Measurements from ENCODE around the gene SOWAHB. TPM values are rescaled to one million over a fixed set of nuclear protein-coding genes. Genes with fewer than 3 reads are reported as not detected.
"Not testable (repeated sequence)": the region's sequence is repeated elsewhere in the genome, so short reads cannot be mapped to it uniquely, and the experiment has no call there.

Gene SOWAHB
- total RNA-seq, 1 donor: not detected

GRCh38 chr4:76895619-76896018, 2.3 kb downstream of the SOWAHB start:
- no peak for DNase-seq (ENCODE audit: low read depth in 2 of 3, low spot score in 2 of 3)

GRCh38 chr4:76894537-76895255, 3.2 kb downstream of the SOWAHB start:
- DNase-seq (ENCODE audit: low read depth in 2 of 3, low spot score in 2 of 3): no peak

DNA sequence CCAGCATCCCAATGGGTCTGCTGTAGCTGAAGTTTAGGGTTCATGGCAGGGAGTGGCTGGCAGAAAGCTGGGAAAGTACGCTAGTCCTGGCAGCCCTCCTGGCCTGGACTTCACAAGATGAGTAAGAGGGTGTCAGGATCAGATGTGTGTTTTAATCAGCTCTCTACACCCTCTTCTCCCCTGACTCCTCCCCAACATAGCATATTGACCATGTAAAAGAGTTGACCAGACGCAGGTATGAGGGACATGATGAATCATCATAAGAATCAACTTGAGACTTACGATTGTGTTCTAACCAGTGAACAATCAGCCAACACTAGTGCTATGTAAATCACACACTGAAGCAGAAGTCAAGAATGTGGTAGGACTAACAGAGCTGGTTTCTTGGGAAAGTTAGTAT, 5.3 kb downstream of the SOWAHB start:
- no peak for DNase-seq (ENCODE audit: low read depth in 2 of 3, low spot score in 2 of 3)

DNA sequence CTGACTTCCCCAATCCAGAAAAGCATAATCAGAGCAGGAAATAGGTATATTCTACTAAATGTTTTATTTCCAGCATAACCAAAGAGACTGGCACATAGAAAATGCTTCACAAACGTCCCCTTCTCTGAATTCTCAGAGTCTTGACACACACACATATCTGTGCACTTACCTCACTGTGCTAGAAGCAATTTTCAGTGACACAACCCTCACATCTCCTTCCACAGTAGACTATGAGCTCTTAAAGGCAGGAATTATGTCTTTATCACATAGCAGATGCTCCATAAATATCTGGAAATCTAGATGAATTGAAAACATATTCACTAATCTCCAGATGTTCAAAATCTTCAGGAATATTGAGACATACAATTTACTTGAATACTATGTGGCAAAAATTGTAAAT, 5.9 kb downstream of the SOWAHB start:
- no peak for DNase-seq (ENCODE audit: low read depth in 2 of 3, low spot score in 2 of 3)

DNA sequence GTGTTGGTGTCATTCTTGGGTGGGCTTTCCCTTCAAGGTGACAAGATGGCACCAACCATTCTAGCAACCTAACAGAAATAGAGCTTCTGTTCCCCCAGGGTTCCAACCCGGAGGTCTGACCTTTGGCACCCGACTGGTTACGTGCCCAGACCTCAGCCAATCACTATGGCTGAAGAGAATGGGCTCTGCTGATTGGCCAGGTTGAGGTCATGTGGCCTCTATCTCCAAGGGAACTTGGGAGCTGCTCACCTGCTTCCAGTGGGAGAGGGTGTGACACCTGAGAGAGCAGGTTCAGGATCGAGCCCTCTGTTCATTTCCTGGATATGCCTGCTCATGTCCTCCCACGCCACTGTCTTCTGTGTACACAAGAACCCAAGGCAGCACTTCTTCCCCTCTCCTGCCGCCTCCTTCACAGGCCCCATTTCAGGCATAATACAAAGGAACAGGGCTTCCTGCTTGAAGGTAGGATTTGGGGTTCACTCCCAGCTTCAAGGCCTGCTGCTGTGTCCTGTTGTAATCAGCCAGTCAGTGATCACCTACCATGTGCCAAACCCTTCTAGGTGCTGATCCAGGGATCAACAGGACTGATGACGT, 11.0 kb downstream of the SOWAHB start:
- DNase-seq (ENCODE audit: low read depth in 2 of 3, low spot score in 2 of 3): no peak

DNA sequence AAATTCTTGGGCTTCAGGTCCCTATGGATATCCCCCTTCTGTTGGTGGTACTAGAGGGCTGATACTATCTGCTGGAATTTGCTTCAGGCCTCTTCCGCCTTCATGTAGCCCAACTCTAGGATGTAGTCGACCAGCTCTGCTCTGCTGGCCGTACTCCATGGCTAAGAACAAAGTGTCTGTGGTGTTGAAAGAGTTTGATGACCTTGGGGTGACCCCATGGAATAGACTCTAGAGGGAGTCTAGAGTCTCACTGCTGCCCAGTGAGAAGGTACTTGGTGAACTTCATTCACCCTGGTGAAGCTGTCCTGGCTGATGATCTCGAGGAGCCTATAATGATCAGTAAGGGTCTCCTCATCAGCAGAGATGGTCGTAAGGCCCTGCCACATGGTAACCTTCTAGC, 11.7 kb downstream of the SOWAHB start:
- no peak for DNase-seq (ENCODE audit: low read depth in 2 of 3, low spot score in 2 of 3)

- DNase-seq (ENCODE audit: low read depth in 2 of 3, low spot score in 2 of 3): no peak
Measured at GRCh38 chr4:76883147-76883546, 14.8 kb downstream of the SOWAHB start.

DNA sequence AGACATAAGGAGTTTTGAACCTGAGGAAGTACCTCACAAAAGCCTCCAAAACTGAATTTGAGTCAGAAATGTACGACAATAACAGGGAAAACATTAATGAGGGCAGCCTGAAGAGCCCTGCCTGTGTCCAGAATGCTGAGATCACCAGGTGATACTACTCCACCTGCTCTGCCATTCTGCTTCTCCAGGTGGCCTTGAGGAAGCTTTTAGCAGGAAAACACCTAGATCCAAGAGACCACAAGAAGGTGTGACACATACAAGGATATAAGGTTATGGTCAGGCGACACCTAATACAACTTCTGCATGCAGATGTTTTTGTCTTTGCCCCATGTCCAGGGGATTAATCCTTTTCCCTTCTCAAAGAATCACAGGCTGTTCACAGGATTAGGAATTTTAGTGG, 15.3 kb downstream of the SOWAHB start:
- DNase-seq (ENCODE audit: low read depth in 2 of 3, low spot score in 2 of 3): no peak

- DNase-seq (ENCODE audit: low read depth in 2 of 3, low spot score in 2 of 3): no peak
Measured at GRCh38 chr4:76881375-76881774, 16.6 kb downstream of the SOWAHB start.

DNA sequence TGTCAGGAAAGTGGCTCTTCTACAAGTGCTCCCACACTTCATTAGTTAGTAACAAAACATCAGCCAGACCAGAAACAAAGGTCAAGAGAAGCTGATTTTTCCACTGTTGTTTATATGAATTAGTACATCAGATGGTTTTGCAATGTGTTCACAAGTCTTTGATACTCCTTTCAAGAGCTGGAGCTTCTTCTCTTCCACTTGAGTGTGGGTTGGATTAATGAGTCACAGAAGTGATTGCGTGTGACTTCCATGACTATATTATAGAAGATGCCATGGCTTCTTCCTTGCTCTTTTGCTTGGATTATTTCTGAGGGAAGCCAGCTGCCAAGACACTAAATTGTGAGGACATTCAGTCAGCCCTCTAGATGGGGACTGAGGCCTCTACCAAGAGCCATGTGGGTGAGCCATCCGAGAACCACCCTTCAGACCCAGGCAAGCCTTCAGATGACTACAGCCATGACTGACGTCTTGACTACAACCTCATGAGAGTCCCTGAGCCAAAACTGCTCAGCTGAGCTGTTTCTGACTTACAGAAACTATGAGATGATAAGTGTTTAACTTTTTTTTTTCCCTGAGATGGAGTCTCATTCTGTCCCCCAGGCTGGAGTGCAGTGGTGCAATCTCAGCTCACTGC, 18.1 kb downstream of the SOWAHB start:
- DNase-seq (ENCODE audit: low read depth in 2 of 3, low spot score in 2 of 3): no peak

DNA sequence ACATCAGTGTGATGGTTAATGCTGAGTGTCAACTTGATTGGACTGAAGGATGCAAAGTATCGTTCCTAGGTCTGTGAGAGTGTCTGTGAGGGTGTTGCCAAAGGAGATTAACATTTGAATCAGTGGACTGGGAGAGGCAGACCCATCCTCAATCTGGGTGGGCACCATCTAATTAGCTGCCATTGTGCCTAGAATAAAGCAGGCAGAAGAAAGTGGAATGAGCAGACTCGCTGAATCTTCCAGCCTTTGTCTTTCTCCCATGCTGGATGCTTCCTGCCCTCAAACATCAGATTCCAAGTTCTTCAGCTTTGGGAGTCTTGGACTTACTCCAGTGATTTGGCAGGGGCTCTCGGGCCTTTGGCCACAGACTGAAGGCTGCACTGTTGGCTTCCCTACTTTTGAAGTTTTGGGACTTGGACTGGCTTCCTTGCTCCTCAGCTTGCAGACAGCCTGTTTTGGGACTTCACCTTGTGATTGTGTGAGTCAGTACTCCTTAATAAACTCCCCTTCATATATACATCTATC, 19.2 kb downstream of the SOWAHB start:
- not testable (repeated sequence) for DNase-seq (ENCODE audit: low read depth in 2 of 3, low spot score in 2 of 3)

DNA sequence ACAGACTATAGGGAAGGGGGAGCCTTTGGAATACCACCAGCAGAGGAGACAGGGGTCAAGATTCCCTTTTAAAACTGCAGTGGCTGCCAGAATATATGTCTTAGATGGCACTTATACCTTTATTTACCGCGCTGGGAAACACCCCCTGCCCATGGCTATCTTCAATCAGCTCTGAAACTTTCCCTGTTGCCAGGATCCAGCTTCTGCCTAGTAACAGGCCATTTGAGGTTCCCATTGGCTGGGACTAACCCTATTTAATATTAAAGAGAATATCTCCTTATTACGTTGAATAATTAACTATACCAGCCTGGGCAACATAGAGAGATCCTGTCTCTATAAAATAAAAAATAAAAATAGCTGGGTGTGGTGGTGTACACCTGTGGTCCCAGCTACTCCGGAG, 23.8 kb downstream of the SOWAHB start:
- DNase-seq (ENCODE audit: low read depth in 2 of 3, low spot score in 2 of 3): no peak

DNA sequence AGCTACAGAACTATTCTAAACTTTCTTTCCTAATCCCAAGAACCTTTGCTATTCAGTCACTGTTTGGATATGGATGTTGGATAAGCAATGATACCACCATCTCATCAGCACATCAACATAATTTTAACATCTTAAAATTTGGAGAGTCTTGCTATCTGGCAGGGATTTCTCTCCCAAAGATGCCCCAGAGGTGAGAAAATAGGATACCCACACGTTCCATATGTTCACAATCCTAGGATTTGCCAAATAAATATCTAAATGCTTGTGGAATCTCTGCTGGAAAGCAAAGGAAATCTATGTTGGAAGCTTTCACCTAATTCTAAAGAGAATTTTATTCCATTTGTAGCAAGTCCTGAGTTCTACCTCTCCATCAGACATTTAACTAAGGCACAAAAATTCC, 24.4 kb downstream of the SOWAHB start:
- no peak for DNase-seq (ENCODE audit: low read depth in 2 of 3, low spot score in 2 of 3)

DNA sequence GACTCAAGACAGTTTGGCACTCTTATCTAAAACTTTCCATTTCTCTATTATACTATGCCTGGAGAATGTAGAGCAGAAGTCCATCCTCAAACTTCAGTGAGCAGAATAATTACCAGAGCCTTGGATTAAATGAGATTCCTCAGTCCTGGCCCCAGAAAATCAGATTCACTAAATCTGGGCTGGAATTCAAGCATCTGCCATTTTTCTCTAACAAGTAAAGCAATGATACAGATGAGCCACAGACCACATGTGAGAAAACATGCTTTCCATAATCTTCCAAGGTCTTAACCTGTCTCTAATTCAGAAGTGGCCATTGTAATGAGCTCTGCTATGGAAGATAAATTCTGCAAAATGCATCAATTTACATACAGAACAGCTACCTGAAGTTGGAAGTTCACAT, 25.4 kb downstream of the SOWAHB start:
- no peak for DNase-seq (ENCODE audit: low read depth in 2 of 3, low spot score in 2 of 3)

GRCh38 chr4:76868780-76869179, 29.2 kb downstream of the SOWAHB start:
- not testable (repeated sequence) for DNase-seq (ENCODE audit: low read depth in 2 of 3, low spot score in 2 of 3)

DNA sequence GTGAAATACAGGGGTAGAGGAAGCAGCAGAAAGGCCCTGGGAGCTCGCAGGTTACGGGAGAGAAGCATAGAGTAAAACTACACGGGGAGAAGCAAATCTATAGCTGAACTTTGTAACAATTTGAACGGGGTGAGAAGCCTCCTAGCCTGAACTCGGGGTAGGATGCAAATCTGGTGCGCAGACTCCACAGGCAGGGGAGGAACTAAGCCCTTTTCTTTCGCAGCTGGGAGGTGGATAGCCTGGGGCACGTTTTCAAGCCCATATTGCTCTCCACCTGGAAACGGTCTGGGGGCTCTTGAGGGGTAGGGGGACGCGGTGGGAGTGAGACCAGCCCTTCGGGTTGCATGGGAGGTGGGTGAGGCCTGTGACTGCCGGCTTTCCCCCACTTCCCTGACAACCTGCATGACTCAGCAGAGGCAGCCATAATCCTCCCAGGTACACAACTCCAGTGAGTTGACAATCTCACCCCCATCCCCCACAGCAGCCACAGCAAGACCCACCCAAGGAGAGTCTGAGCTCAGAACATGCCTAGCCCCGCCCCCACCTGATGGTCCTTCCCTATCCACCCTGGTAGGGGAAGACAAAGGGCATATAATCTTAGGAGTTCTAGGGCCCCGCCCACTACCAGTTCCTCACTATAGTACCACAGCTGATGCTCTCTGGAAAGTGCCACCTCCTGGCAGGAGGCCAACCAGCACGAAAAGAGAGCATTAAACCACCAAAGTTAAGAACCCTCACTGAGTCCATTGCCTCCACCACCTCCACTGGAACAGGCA, 29.9 kb downstream of the SOWAHB start:
- no peak for DNase-seq (ENCODE audit: low read depth in 2 of 3, low spot score in 2 of 3)

- no peak for DNase-seq (ENCODE audit: low read depth in 2 of 3, low spot score in 2 of 3)
Measured at GRCh38 chr4:76867377-76867776, 30.6 kb downstream of the SOWAHB start.

DNA sequence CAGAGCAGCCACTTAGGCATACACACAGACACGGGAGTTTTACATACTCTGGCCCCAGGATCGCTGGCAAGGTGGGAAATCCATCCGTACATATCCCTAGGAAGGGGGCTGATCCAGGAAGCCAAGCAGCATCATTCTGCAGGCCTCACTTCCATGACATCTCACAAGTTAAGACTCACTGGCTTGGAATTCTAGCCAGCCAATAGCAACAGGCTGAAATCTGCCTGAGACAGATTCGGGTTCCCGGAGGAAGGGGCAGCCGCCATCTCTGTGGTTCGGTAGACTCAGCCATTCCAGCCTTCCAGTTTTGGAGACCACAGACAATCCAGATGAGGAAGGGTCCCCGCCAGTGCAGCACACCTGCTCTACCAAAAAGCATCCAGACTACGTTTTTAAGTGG, 31.3 kb downstream of the SOWAHB start:
- DNase-seq (ENCODE audit: low read depth in 2 of 3, low spot score in 2 of 3): no peak

GRCh38 chr4:76858319-76858718, 39.6 kb downstream of the SOWAHB start:
- no peak for DNase-seq (ENCODE audit: low read depth in 2 of 3, low spot score in 2 of 3)

DNA sequence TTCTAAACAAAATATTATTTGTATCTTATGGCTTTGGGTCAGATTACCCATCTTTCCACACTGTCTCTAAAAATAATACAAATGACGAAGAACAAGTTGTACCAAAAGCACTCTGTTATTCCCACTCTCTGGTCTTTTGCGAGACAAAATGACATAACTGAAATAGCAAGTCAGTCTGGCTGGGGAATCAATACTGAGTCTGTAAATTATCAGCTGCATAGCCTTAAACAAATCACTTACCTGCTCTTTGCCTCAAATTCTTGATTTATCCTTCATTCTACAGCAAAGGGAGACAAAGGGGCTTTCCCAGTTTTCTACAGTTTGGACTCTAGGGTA, 40.9 kb downstream of the SOWAHB start:
- no peak for DNase-seq (ENCODE audit: low read depth in 2 of 3, low spot score in 2 of 3)
